ENCODE results near the gene FANCI. TPM values are rescaled to one million over a fixed set of nuclear protein-coding genes. Genes with fewer than 3 reads are reported as not detected.

FANCI gene
- total and polyA plus RNA-seq, 2 of the 13 experiments (the other 11 are each of a cell fraction or from before 2014, with no cell fraction given) = 15.7 to 68.8 TPM

DNA sequence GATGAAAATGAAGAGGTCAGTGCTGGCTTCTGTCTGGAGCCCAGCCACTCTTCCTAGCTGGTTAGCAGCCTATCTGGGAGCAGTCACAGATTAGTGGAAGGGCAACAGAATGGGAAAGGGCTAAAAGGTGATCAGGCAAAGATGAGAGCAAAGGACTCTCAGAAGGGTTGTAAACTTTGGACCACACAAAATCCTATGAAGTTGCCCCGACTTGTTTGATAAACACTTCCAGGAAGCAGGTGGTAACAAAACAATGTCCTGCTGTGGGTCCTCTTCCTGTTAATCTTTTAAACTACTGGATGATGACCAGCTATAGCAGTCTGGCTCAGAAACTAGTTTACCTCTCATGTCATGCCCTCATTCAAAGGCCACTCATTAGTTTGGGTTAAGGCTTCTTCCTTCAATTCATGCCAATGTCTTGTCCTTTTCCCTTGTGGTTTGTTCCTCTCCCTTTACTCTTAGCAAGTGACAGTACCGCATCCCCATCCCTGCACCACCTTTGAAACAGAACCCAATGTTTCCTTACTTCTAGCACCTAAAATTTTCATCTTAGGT is 71.7 kb downstream of the FANCI start (continued):
- TF ChIP-seq HOXA3 (CRISPR knock-in tag; IDR thresholded peaks at IDR 0.05) (no peak), FOXP1 (IDR thresholded peaks at IDR 0.05) (no peak), FOXP1 (CRISPR knock-in tag; IDR thresholded peaks at IDR 0.05) (peak; percentile 73), ZIK1 (CRISPR knock-in tag; IDR thresholded peaks at IDR 0.05; ENCODE audit: borderline replicate concordance, low read depth) (no peak), GABPB1 (CRISPR knock-in tag; IDR thresholded peaks at IDR 0.05) (peak; percentile 25; the same call in 1 of the 2 replicates), ZNF205 (CRISPR knock-in tag; IDR thresholded peaks at IDR 0.05) (0 out of 2 replicates have a peak, but pooled peaks have one; percentile 12), CHD2 (IDR thresholded peaks at IDR 0.05; ENCODE audit: low read depth, low read length) (no peak), SPEN (CRISPR knock-in tag; IDR thresholded peaks at IDR 0.05; ENCODE audit: low read depth) (no peak), ZNF652 (CRISPR knock-in tag; IDR thresholded peaks at IDR 0.05; ENCODE audit: borderline replicate concordance, low read depth) (no peak), PCBP1 (IDR thresholded peaks at IDR 0.05; ENCODE audit: borderline replicate concordance, low read depth, low read length) (no peak), ZNF121 (CRISPR knock-in tag; IDR thresholded peaks at IDR 0.05) (no peak), ZNF235 (CRISPR knock-in tag; IDR thresholded peaks at IDR 0.05; ENCODE audit: borderline replicate concordance) (no peak), ZFP36L2 (CRISPR knock-in tag; IDR thresholded peaks at IDR 0.05) (no peak), SOX5 (CRISPR knock-in tag; IDR thresholded peaks at IDR 0.05; ENCODE audit: borderline replicate concordance) (peak; percentile 78; the same call in 1 of the 2 replicates), YEATS4 (CRISPR knock-in tag; IDR thresholded peaks at IDR 0.05; ENCODE audit: borderline replicate concordance) (no peak), RARA (CRISPR knock-in tag; IDR thresholded peaks at IDR 0.05) (peak; percentile 62)
- TF ChIP-seq, protein P1, sequence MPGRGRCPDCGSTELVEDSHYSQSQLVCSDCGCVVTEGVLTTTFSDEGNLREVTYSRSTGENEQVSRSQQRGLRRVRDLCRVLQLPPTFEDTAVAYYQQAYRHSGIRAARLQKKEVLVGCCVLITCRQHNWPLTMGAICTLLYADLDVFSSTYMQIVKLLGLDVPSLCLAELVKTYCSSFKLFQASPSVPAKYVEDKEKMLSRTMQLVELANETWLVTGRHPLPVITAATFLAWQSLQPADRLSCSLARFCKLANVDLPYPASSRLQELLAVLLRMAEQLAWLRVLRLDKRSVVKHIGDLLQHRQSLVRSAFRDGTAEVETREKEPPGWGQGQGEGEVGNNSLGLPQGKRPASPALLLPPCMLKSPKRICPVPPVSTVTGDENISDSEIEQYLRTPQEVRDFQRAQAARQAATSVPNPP (CRISPR knock-in tag; IDR thresholded peaks at IDR 0.05) = no peak
- TF ChIP-seq, protein P2, sequence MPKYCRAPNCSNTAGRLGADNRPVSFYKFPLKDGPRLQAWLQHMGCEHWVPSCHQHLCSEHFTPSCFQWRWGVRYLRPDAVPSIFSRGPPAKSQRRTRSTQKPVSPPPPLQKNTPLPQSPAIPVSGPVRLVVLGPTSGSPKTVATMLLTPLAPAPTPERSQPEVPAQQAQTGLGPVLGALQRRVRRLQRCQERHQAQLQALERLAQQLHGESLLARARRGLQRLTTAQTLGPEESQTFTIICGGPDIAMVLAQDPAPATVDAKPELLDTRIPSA (CRISPR knock-in tag; IDR thresholded peaks at IDR 0.05; ENCODE audit: borderline replicate concordance) = no peak
- TF ChIP-seq, protein P3, sequence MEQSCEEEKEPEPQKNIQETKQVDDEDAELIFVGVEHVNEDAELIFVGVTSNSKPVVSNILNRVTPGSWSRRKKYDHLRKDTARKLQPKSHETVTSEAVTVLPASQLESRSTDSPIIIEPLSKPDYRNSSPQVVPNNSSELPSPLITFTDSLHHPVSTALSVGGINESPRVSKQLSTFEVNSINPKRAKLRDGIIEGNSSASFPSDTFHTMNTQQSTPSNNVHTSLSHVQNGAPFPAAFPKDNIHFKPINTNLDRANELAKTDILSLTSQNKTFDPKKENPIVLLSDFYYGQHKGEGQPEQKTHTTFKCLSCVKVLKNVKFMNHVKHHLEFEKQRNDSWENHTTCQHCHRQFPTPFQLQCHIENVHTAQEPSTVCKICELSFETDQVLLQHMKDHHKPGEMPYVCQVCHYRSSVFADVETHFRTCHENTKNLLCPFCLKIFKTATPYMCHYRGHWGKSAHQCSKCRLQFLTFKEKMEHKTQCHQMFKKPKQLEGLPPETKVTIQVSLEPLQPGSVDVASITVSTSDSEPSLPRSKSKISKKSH (CRISPR knock-in tag; IDR thresholded peaks at IDR 0.05; ENCODE audit: borderline replicate concordance) = no peak
- TF ChIP-seq, protein P4, sequence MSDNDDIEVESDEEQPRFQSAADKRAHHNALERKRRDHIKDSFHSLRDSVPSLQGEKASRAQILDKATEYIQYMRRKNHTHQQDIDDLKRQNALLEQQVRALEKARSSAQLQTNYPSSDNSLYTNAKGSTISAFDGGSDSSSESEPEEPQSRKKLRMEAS (IDR thresholded peaks at IDR 0.05) = no peak
- TF ChIP-seq, protein P5, sequence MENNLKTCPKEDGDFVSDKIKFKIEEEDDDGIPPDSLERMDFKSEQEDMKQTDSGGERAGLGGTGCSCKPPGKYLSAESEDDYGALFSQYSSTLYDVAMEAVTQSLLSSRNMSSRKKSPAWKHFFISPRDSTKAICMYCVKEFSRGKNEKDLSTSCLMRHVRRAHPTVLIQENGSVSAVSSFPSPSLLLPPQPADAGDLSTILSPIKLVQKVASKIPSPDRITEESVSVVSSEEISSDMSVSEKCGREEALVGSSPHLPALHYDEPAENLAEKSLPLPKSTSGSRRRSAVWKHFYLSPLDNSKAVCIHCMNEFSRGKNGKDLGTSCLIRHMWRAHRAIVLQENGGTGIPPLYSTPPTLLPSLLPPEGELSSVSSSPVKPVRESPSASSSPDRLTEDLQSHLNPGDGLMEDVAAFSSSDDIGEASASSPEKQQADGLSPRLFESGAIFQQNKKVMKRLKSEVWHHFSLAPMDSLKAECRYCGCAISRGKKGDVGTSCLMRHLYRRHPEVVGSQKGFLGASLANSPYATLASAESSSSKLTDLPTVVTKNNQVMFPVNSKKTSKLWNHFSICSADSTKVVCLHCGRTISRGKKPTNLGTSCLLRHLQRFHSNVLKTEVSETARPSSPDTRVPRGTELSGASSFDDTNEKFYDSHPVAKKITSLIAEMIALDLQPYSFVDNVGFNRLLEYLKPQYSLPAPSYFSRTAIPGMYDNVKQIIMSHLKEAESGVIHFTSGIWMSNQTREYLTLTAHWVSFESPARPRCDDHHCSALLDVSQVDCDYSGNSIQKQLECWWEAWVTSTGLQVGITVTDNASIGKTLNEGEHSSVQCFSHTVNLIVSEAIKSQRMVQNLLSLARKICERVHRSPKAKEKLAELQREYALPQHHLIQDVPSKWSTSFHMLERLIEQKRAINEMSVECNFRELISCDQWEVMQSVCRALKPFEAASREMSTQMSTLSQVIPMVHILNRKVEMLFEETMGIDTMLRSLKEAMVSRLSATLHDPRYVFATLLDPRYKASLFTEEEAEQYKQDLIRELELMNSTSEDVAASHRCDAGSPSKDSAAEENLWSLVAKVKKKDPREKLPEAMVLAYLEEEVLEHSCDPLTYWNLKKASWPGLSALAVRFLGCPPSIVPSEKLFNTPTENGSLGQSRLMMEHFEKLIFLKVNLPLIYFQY (CRISPR knock-in tag; IDR thresholded peaks at IDR 0.05; ENCODE audit: borderline replicate concordance) = no peak
- TF ChIP-seq, protein P6, sequence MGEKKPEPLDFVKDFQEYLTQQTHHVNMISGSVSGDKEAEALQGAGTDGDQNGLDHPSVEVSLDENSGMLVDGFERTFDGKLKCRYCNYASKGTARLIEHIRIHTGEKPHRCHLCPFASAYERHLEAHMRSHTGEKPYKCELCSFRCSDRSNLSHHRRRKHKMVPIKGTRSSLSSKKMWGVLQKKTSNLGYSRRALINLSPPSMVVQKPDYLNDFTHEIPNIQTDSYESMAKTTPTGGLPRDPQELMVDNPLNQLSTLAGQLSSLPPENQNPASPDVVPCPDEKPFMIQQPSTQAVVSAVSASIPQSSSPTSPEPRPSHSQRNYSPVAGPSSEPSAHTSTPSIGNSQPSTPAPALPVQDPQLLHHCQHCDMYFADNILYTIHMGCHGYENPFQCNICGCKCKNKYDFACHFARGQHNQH (CRISPR knock-in tag; IDR thresholded peaks at IDR 0.05) = no peak

All from HepG2 (cell line).